Activated B cell treated with CpG ODN at 0.5 μM for 24 hours (primary cell): ENCODE measurements around the gene RAD9A. TPM values are rescaled to one million over a fixed set of nuclear protein-coding genes. Genes with fewer than 3 reads are reported as not detected.
A peak's percentile ranks its signal among the peaks of the same experiment; 100 is the strongest.

Source experiments
- ATAC-seq: fragments of 200-7000 bp; cut with Tn5 transposase; one replicate; pipeline ENCODE4 v1.10.0; 2021; ENCODE audit warnings: low read depth, mild to moderate bottlenecking, moderate library complexity
- CTCF ChIA-PET: fragments of 350-600 bp; sonication (Branson Sonifier 250); formaldehyde crosslinking; loops from one replicate; lab custom pipeline; 2021; ENCODE audit warnings: antibody characterized with exemption; lab: Charles Lee
- POLR2A ChIA-PET: fragments of 350-600 bp; sonication (Branson Sonifier 250); formaldehyde crosslinking; loops from one replicate; lab custom pipeline; 2021; ENCODE audit warnings: antibody characterized with exemption; lab: Charles Lee
- DNase-seq: peaks from one replicate; pipeline ENCODE4 v3.0.0; 2022
- H3K27ac Mint-ChIP-seq: one replicate; pipeline ENCODE4 v1.8.0; 2020; ENCODE audit warnings: mixed read lengths
- H3K27me3 Mint-ChIP-seq: one replicate; pipeline ENCODE4 v1.8.0; 2021; ENCODE audit warnings: mixed read lengths
- H3K36me3 Mint-ChIP-seq: one replicate; pipeline ENCODE4 v1.8.0; 2021; ENCODE audit warnings: low read depth, mixed read lengths
- H3K4me1 Mint-ChIP-seq: one replicate; pipeline ENCODE4 v1.8.0; 2021; ENCODE audit warnings: mixed read lengths
- H3K4me3 Mint-ChIP-seq: one replicate; pipeline ENCODE4 v1.8.0; 2020; ENCODE audit warnings: mild to moderate bottlenecking, mixed read lengths
- H3K9me3 Mint-ChIP-seq: one replicate; pipeline ENCODE4 v1.8.0; 2020; ENCODE audit warnings: mixed read lengths
- intact Hi-C: fragments of 100-400 bp; cut with micrococcal nuclease; formaldehyde crosslinking; loops from one replicate; pipeline ENCODE4 v1.15.1; 2024
- total RNA-seq: library from RNA; stranded (reverse); gene quantifications from 2 replicates; pipeline ENCODE4 v1.2.3, GENCODE V29; 2022
- TF ChIP-seq, protein P1 (sequence below): fragments of 200-600 bp; IDR thresholded peaks from one replicate; pipeline ENCODE4 v1.8.0; 2022; ENCODE audit warnings: antibody characterized with exemption, mild to moderate bottlenecking

RAD9A gene
- total RNA-seq, 1 donor from 2014 or later, result 35.2 TPM

DNA sequence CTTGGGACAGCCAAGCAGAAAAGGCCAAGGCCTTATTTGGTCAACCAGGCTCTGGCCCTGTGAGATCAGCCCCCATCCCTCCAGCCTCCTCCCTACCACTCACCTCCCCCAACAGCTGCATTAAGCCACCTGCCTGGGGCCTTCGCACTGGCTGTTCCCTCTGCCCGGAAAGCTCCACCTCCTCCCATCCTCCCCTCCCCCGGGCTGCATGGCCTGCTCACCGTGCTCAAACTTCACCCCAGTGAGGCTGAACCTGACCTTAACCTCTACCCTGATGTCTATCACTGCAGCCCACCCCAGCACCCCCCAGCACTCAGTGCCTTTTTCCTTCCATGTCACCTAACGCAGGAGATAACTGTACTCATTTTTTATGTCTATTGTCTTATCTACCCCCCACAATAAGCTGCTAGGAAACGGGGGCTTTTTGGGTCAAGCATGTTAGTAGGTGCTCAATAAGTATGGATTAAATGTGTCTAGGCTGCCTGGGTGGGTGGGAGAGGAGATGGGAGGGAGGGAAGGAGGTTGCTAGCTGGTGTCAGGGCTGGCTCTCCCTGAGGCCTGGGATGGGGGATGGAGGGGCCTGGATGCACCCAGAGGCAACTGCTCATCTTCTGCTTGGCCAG, 44.8 kb downstream of the RAD9A start:
- TF ChIP-seq, protein P1, sequence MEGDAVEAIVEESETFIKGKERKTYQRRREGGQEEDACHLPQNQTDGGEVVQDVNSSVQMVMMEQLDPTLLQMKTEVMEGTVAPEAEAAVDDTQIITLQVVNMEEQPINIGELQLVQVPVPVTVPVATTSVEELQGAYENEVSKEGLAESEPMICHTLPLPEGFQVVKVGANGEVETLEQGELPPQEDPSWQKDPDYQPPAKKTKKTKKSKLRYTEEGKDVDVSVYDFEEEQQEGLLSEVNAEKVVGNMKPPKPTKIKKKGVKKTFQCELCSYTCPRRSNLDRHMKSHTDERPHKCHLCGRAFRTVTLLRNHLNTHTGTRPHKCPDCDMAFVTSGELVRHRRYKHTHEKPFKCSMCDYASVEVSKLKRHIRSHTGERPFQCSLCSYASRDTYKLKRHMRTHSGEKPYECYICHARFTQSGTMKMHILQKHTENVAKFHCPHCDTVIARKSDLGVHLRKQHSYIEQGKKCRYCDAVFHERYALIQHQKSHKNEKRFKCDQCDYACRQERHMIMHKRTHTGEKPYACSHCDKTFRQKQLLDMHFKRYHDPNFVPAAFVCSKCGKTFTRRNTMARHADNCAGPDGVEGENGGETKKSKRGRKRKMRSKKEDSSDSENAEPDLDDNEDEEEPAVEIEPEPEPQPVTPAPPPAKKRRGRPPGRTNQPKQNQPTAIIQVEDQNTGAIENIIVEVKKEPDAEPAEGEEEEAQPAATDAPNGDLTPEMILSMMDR, result no peak
- DNase-seq (peak; percentile 65), ATAC-seq (peak; percentile 43)
- Mint-ChIP-seq H3K4me3 (peak overlapping the region; percentile 96), H3K9me3 (no peaks in the 10 kb centered on the region), H3K36me3 (peaks cover 54% of the 10 kb centered on the region), H3K27me3 (no peaks in the 10 kb centered on the region), H3K27ac (peak overlapping the region; percentile 96), H3K4me1 (peaks cover 83% of the 10 kb centered on the region)
- POLR2A ChIA-PET, result interaction anchor here (0.6 to 26.0 kb wide), 27 partner anchors 9 to 1475 kb away, joined by 3 to 1417 read pairs (median 9); partner anchors contain the start of genes AIP, CABP4, CARNS1 and CDK2AP2
- CTCF ChIA-PET, result interaction anchor here (0.5 to 4.9 kb wide), 13 partner anchors 13 to 69 kb away, joined by 3 to 25 read pairs (median 4); partner anchors contain the start of genes AIP, PITPNM1, PPP1CA and RAD9A
- intact Hi-C loops, result loop anchor here (1.0 to 2.0 kb wide), 8 partner anchors 8 to 70 kb away; partner anchors contain the start of genes AIP, PPP1CA, RPS6KB2 and TMEM134

DNA sequence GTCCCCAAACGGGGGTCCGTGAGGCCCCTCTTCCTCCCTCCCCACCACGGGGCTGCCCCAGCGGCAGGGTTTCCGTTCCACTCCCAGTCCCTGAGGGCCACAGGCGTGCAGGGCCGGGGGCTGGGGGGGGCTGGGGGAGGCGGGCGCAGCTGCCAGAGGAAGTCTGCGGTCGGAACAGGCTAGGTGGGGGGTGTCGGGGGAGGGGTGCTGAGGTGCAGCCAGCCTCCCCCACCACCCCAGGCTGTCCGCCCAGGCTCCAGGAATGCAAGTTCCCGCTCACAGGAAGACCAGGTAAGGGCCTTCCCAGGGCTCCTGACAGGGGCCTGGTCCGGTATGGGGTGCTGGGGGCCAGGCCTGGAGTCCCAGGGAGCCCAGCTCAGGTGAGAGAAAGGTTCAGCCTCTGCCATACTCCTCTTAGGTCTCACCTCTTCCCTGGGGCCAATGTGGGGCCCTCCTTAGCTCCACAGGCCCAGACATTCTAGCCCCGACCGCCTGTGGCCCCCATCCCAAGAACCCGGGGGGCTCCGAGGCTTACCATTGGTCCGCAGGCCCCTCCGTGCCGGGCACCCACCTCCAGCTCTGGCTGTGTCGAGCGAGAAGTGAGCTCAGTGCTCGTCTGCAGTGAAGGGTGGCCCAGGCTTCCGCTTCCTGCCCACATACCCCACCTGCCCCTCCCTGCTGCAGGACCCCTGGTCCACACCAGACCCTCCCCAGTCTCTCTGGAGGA, 45.5 kb downstream of the RAD9A start, which contains the start of gene PTPRCAP:
PTPRCAP (minus strand) TSS at position 601 of the 727 bp plus-strand sequence; CDS start at position 538, 63 bp downstream.
- H3K36me3 Mint-ChIP-seq, result peaks cover 47% of the 10 kb centered on the region
- H3K27ac Mint-ChIP-seq, result peak within 1 kb of the TSS; percentile 96
- no peaks in the 10 kb centered on the region for H3K27me3 Mint-ChIP-seq
- H3K9me3 Mint-ChIP-seq, result no peaks in the 10 kb centered on the region
- peak within 1 kb of the TSS; percentile 96 for H3K4me3 Mint-ChIP-seq
- peak; percentile 49 for ATAC-seq
- DNase-seq, result peak; percentile 77
- TF ChIP-seq, protein P1, result no peak
- H3K4me1 Mint-ChIP-seq, result peaks cover 83% of the 10 kb centered on the region
- intact Hi-C loops, result loop anchor here (1.0 to 2.0 kb wide), 5 partner anchors 9 to 36 kb away; partner anchors contain the start of genes PPP1CA and TMEM134
- POLR2A ChIA-PET, result interaction anchor here (0.5 to 26.0 kb wide), 29 partner anchors 10 to 1476 kb away, joined by 3 to 1417 read pairs (median 9); partner anchors contain the start of genes AIP, ANKRD13D, CABP4 and CARNS1
- CTCF ChIA-PET, result interaction anchor here (0.7 to 4.9 kb wide), 16 partner anchors 17 to 91 kb away, joined by 3 to 25 read pairs (median 4); partner anchors contain the start of genes AIP, PITPNM1, PPP1CA and RAD9A

DNA sequence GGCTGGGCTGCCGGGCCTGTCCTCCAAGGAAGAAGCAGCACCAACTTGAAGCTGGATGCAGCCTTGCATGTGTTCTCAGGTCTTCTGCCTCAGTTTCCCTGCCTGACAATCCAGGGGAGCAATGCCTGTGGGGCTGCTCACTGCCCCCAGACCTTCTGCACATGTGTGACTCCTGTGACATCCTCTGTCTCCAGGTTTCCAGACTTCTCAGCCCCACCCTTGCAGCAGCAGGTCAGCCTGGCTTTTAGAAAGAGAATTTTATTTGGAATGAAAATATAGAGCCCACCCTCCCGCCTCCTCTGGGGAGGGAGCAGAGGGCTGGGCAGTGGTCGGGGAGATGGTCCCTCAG, 46.0 kb downstream of the RAD9A start:
- Mint-ChIP-seq H3K27me3 (no peaks in the 10 kb centered on the region), H3K36me3 (peaks cover 42% of the 10 kb centered on the region), H3K9me3 (no peaks in the 10 kb centered on the region)

DNA sequence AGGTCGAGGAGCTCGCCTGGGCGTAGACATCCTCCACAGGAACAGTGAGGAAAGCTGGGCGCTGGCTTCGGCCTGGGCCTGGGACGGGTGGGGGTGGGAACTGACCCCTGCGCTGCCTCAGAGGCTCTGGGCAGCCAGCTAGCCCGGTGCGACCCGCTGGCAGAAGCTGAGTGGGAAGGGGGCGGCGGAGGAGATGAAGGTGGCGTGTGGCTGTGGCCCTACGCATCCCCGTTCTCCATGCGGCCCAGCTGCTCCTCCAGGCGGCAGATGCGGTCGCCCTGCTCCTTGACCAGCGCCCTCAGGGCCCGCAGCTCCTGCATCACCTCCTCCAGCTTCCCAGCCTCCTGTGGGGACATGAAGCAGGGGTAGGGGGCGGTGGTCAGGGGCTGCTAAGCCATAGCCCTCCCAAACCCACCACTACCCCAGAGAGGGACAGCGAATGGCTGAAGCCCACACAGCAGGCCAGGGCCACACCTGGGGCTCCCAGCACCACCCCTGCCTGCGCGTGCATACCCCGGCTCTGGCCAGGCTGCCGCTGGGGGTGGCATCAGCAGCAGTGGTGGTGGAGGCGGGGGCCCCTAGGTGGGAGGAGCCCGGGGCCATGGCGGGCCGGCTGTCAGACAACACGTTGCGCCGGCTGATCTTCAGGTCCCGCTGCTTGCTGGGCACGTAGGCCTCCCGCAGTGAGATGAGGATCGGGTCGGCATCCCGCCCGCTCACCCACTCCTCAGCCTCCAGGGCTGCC, 46.5 kb downstream of the RAD9A start:
- peak overlapping the region; percentile 96 for H3K27ac Mint-ChIP-seq
- H3K9me3 Mint-ChIP-seq, result no peaks in the 10 kb centered on the region
- peaks cover 81% of the 10 kb centered on the region for H3K4me1 Mint-ChIP-seq
- ATAC-seq (peak; percentile 14), DNase-seq (peak; percentile 53)
- ChIA-PET POLR2A (interaction anchor here (0.8 to 26.0 kb wide), 17 partner anchors 11 to 199 kb away, joined by 3 to 1417 read pairs (median 16); partner anchors contain the start of genes AIP, CABP4, CARNS1 and CDK2AP2), CTCF (interaction anchor here (0.7 to 4.9 kb wide), 9 partner anchors 19 to 93 kb away, joined by 3 to 25 read pairs (median 5); partner anchors contain the start of genes PITPNM1, PPP1CA and TMEM134)
- TF ChIP-seq, protein P1, result no peak
- no peaks in the 10 kb centered on the region for H3K27me3 Mint-ChIP-seq
- intact Hi-C loops, result no loop called here
- H3K36me3 Mint-ChIP-seq, result peaks cover 37% of the 10 kb centered on the region
- H3K4me3 Mint-ChIP-seq, result peak overlapping the region; percentile 96

More for the DNA sequence above, 46.0 kb downstream of the RAD9A start:
- TF ChIP-seq, protein P1, result no peak
- Mint-ChIP-seq H3K4me1 (peaks cover 83% of the 10 kb centered on the region), H3K4me3 (peak overlapping the region; percentile 96), H3K27ac (peak overlapping the region; percentile 96)
- intact Hi-C loops, result loop anchor here (1.0 to 2.0 kb wide), 5 partner anchors 9 to 36 kb away; partner anchors contain the start of genes PPP1CA and TMEM134
- DNase-seq, result no peak
- ChIA-PET CTCF (interaction anchor here (0.7 to 4.9 kb wide), 11 partner anchors 20 to 92 kb away, joined by 3 to 25 read pairs (median 4); partner anchors contain the start of genes PITPNM1, PPP1CA and TMEM134), POLR2A (interaction anchor here (0.5 to 26.0 kb wide), 21 partner anchors 10 to 216 kb away, joined by 3 to 1417 read pairs (median 12); partner anchors contain the start of genes AIP, ANKRD13D, CABP4 and CARNS1)
- no peak for ATAC-seq
